GM19025 (cell line): ENCODE data around the gene COQ9.
"Not testable (repeated sequence)": the region's sequence is repeated elsewhere in the genome, so short reads cannot be mapped to it uniquely, and the experiment has no call there.

Experiments
- ATAC-seq: cut with Tn5 transposase; IDR thresholded peaks from one replicate; pipeline ENCODE4 v1.9.1; 2021; ENCODE audit warnings: mild to moderate bottlenecking, low read depth, moderate library complexity; ENCODE audit not compliant: unreplicated experiment

Gene COQ9

GRCh38 chr16:57484515-57485005 is 37.3 kb downstream of the COQ9 start:
- no peak for ATAC-seq

DNA sequence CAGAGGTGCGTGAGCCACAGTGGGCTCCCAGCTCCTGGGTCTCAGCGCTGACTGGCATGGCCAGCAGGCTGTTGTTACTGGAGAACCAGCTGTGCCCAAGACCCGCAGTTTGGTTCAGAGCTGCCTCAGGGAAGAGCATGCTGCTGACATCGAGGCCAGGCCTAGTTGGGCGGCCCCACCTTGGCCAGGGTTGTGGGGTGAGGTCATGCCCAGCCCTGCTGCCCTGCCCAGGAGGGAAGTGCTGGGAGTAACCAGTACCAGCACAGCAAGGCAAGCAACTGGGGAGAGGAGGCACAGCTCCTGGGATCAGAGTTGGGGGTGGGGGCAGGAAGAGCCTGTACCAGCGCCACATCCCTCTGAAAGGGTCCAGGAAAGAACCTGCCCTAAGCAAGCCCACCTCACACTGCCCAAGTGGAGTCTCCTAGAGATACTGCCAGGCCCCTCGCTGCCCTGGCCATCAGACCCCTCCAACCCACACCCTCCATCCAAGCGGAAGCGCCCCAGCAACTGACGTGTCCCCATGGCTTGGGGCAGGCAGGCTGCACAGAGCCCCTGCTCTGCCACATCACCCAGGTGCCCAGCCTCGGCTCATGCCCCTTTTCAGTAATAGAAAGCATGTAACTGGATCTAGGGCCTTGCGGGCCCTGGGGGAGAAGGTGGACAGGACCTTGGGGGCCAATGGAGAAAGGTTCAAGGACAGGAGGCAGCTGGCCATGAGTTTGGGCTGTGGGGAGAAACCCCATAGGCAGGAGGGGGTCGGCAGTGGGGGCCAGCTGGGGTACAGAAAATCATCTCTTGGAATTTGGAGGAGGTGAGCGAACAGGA is 38.0 kb downstream of the COQ9 start:
- no peak for ATAC-seq

GRCh38 chr16:57485916-57486857 is 38.9 kb downstream of the COQ9 start, which contains the start of gene DOK4:
Gene DOK4 (minus strand): TSS chr16:57486493. CDS start chr16:57479507, 6,986 bp downstream.
- peak; percentile 96 for ATAC-seq

GRCh38 chr16:57486858-57487834 is 39.9 kb downstream of the COQ9 start:
- no peak for ATAC-seq

DNA sequence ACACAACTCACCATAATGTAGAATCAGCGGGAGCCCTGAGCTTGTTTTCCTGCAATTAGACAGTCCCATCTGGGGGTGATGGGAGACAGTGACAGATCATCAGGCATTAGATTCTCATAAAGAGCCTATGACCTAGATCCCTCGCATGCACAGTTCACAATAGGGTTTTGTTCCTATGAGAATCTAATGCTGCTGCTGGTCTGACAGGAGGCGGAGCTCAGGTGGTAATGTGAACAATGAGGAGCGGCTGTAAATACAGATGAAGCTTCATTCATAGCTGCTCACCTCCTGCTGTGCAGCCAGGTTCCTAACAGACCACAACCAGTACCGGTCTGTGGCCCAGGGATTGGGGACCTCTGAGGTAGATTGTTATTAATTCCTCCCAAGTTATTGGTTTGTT is 42.0 kb downstream of the COQ9 start:
- ATAC-seq, result no peak

DNA sequence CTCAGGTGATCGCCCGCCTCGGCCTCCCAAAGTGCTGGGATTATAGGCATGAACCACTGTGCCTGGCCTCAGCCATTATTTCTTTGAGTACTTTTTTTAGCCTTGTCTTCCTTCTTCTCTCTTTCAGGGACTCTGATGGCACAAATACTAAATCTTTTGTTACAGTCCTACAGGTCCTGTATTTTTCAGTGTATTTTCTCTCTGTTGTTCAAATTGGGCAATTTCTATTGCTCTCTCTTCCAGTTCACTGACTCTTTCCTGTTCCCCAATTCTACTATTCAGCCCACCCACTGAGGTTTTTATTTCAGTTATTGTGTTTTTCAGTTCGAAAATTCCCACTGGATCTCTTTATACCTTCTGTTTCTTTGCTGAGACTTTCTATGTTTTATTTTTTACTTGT is 46.5 kb downstream of the COQ9 start:
- no peak for ATAC-seq

DNA sequence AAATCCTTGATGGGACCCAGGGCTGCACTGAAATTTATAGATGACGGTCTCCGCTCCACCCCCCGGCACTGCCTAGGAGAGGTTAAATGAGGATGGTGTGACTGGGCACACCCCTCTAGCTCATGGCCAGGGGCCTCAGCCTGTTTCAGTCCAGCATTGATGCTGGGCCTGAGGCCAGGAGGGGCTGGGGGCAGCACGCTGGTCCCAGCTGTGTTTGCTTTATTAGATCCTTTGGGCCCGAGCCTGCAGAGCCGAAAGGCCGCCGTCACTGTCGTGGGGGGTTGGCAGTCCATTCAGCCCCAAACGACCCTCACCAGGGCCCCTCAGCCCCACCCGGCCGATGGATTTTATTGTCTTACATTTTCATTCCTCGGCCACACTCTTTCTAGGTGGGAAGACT is 49.8 kb downstream of the COQ9 start:
- no peak for ATAC-seq

DNA sequence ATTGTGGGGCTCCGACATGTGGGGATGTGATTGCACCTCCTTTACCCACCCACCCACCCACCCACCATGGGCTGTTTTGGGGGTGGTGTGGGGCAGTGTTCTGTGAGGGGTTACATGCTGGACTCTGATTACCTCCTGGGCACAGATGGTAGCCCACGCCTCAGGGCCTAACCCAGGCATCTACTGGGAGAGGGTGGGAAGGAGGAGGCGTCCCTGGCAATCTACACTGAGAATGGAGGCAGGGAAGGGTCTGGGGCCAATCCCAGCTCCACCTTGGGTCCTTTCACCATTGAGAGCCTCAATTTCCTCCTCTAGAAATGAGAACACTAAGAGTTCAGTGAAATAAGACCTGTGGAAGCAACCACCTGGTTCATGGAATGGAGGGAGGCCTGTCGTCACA is 50.8 kb downstream of the COQ9 start:
- no peak for ATAC-seq

DNA sequence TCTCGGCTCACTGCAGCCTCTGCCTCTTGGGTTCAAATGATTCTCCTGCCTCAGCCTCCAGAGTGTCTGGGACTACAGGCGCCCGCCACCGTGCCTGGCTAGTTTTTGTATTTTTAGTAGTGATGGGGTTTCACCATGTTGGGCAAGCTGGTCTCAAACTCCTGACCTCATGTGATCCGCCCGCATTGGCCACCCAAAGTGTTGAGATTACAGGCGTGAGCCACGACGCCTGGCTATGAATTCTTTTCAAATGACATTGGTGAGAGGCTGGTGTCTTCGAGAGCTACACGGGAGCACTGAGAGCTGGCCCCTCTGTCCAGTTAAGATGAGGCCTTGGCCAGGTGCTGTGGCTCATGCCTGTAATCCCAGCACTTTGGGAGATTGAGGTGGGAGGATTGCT is 52.7 kb downstream of the COQ9 start:
- not testable (repeated sequence) for ATAC-seq

- ATAC-seq, result no peak
Measured at GRCh38 chr16:57500578-57501111, 53.4 kb downstream of the COQ9 start.

DNA sequence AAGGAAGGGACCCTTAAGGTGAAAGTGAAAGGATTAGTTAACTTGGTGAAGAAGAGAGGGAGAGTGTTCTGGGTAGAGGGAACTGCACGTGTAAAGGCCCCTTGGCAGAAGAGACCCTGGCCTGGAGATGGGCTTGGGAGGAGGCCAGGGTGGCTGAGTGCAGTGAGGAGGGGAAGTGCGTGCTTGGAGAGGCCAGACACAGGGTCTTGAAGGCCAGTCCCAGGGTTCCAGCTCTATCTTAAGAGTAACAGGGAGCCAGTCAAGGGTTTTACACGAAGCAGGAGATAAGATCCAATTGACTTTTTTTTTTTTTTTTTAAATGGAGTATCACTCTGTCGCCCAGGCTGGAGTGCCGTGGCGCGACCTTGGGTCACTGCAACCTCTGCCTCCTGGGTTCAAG is 54.2 kb downstream of the COQ9 start:
- no peak for ATAC-seq

DNA sequence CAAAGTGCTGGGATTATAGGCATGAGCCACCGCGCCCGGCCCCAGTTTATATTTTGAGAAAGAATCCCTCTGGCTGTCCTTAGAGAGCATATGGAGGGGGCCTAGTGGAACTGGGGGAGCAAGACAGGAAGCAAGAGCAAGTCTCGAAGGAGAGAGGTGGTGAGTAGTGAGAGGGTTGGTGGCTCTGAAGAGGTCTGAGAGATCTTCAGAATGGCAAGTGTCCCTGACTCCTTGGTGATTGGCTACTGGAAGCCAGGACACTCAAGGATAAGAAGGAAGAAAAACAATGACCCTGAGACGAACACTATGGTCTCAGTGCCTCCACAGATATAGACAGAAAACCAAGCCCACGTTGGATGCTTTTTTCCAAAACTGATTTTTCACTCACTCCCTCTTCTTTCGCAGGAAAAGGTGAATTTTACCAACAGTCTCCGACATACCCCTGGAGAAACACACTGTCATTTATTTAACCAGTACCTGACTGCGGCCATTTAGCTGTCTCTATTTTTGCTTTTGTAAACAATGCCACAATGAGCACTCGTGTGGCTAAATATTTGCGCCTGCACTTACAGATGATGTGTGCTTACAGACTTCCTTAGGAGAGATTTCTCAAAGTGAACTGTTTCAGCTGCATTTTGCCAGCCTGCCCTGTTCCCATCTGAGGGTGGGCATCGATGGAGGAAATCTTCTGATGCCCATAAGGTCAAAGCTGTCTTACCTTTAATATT is 54.9 kb downstream of the COQ9 start:
- ATAC-seq, result no peak

DNA sequence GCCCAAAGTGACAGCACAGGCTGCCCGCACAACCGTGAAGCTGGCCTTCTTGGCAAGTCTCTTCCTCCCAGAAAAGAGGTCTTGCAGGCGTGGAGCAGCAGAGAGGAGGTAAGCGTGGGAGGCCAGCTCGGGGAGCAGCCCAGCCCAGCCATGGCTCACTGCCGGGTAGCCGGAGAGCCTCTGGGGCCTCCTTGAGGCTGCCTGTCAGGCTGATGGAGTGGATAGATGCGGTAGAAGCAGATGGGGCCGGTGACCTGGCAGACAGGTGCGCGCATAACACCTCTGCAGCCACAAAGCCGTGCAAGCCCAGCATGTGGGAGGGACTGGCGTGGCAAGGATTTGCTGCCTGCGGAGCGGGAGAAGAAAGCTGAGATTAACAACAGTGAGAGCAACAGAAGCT is 56.1 kb downstream of the COQ9 start:
- no peak for ATAC-seq

DNA sequence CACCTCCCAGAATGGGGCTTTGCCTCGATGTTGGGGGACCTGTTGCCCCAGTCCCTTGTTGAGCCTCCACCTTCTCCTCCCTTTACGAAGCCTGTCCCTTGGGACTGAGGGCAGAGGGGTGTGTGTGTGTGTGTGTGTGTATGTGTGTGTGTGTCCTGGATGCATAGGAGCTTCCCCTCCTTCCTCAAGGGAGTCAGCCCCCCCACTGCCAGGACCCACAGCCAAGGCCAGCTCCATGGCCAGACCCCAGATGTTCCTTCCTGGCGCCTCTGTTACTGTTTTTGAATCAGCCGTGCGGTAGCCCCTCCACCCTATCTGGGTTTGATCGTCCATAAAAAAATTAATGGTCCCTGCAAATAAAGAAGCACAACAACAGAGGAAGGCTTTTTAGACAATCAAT is 56.7 kb downstream of the COQ9 start:
- ATAC-seq, result no peak

GRCh38 chr16:57504491-57504890 is 57.2 kb downstream of the COQ9 start:
- ATAC-seq, result no peak

DNA sequence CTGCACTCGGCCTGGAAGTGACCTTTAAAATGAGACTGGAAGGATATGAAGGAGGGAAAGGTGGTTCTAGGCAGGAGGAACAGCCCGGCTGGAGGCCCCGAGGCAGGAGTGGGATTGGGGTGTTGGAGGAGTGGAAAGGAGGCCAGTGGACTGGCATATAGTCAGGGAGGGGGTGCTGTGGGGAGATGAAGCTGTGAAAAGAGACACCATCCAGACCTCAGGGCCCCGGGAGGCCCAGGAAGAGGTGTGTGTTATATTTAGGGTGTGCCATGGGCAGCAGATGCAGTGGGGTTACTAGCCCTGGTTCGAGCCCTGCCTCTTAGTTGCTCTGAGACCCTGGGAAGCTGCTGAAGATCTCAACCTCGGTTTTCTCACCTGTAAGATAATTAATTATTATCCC is 57.9 kb downstream of the COQ9 start:
- no peak for ATAC-seq

DNA sequence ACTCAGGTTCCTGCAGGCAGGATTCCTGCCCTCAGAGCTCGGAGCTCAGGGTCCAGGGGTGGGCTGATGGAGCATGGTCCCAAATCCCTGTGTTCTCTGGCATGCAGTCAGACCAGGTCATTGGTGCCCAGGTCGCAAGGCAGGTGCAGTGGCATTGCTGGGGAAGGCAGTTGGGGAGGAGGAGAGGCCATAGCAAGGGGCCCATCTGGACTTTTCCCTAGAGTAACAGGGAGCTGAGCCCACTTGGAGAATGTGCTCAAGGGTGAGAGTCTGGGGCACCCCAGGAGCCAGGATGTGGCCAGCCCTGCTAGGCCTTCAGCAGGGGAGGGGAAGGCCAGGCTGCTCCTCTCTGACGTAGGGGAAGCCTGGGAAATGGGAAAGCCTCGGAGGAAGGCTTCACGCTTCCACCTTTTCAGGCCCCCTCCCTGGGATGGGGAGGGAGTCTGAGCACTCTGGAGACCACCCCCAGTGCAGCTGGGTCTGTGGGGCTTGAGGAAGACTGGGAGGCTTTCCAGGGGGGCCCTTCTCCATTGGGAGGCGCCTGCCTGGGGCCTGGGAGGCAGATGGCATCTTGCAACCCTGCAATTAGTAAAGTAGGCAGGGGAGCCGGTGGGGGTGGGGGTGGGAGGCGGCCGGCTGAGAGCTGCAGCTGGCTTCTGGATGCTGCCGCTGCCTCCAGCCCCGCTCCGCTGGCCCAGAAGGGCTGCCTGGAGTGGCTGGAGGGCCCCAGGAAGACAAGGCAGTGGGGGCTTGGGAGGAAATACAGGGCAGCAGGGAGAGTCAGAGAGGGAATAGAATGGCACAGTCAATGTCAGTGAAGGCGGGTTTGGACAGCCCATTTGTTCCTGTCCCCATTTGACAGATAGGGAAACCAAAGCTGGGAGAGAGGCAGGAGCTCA is 60.1 kb downstream of the COQ9 start:
- ATAC-seq, result no peak

DNA sequence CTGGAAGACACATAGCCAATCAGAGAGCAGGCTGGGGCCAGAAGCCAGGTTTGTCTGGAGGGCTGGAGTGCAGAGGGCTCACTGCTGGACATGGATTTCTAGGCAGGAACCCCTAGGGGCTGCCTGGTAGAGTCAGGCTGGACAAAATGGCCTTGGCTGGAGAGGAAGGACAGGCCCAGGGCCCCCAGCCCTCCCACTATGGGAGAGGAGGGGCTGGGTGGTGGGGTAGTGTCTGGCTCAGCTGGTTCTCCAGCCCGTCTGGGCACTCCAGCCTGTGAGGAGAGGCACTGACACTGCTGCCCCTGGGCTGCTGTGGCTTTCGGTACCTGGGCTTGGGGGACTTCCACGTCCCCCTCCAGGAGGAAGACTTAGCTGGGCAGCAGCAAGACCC is 60.8 kb downstream of the COQ9 start:
- no peak for ATAC-seq
